Body of pancreas (tissue), 4 donors: Measurements from ENCODE around the gene NUP210L.

Experiments used
- POLR2A ChIP-seq, 3 donors: fragments of 450-650 bp; IDR thresholded peaks; one replicate each; pipeline ENCODE4 v1.6.1; 2016; ENCODE audit warnings: antibody characterized with exemption in 3 of 3, mild to moderate bottlenecking in 2 of 3
- TF ChIP-seq, protein P1 (sequence below), 7 experiments: fragments of 450-650 bp in 4 of 7; fragments of 200-600 bp in 3 of 7; sonication (generic) in 3 of 7; IDR thresholded peaks; one replicate each; pipeline ENCODE4 v1.5.1; 2016 to 2019; ENCODE audit warnings: antibody characterized with exemption in 7 of 7

GRCh38 chr1:154081386-154082126 is 73.3 kb downstream of the NUP210L start:
- TF ChIP-seq, protein P1, sequence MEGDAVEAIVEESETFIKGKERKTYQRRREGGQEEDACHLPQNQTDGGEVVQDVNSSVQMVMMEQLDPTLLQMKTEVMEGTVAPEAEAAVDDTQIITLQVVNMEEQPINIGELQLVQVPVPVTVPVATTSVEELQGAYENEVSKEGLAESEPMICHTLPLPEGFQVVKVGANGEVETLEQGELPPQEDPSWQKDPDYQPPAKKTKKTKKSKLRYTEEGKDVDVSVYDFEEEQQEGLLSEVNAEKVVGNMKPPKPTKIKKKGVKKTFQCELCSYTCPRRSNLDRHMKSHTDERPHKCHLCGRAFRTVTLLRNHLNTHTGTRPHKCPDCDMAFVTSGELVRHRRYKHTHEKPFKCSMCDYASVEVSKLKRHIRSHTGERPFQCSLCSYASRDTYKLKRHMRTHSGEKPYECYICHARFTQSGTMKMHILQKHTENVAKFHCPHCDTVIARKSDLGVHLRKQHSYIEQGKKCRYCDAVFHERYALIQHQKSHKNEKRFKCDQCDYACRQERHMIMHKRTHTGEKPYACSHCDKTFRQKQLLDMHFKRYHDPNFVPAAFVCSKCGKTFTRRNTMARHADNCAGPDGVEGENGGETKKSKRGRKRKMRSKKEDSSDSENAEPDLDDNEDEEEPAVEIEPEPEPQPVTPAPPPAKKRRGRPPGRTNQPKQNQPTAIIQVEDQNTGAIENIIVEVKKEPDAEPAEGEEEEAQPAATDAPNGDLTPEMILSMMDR (IDR thresholded peaks at IDR 0.05): no peak
- TF ChIP-seq POLR2A (IDR thresholded peaks at IDR 0.05): no peak
